ENCODE measurements around the gene PROK1. TPM values are rescaled to one million over a fixed set of nuclear protein-coding genes. Genes with fewer than 3 reads are reported as not detected.

The PROK1 gene
- total RNA-seq, 1 experiment from 2014 or later: 0.22 TPM

DNA sequence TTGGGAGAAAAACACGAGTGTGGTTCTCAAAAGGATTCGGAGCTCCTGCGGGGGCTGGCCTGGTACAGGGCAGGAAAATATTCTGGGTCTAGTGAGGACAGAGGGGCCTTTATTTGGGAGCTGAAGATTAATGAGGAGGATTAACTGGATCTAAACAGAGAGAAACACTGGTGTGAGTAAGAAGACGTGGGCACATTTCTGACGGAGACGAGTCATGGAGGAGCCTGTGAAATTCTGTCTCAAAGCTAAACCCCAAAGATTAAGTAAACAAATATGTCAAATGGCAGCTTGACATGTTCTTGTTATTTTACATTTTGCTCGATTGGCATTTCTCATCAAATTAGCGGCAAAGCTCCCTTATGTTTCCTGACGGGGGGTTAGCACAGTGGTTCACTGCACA, 12.8 kb downstream of the PROK1 start:
- peak overlapping the region; percentile 30 for H3K4me2 ChIP-seq (ENCODE audit: low read length)
- H3K9me3 ChIP-seq (ENCODE audit: control insufficient read depth in 1 of 2, insufficient read depth in 1 of 2, low read depth in 1 of 2, low read length in 2 of 2): no peaks in the 10 kb centered on the region
- TF ChIP-seq EZH2 (IDR thresholded peaks at IDR 0.05): no peak
- no peak for TF ChIP-seq YY1 (IDR thresholded peaks at IDR 0.05; ENCODE audit: extremely low read depth, insufficient replicate concordance, low read depth, low read length)
- no peak for TF ChIP-seq ZNF274 (IDR thresholded peaks at IDR 0.05; ENCODE audit: low read depth, low read length)
- TF ChIP-seq FOSL1 (IDR thresholded peaks at IDR 0.05; ENCODE audit: low read depth): peak; percentile 31; the same call in 1 of the 2 replicates
- 0 out of 2 replicates have a peak, but pooled peaks have one; percentile 18 for TF ChIP-seq EGR1 (IDR thresholded peaks at IDR 0.05; ENCODE audit: low read depth)
- no TSS peak for BruUV-seq (replicated peaks)
- H4K20me1 ChIP-seq (ENCODE audit: insufficient read depth): no peaks in the 10 kb centered on the region
- ChIA-PET POLR2A (interaction anchor here (0.8 to 1.0 kb wide), 2 partner anchors 32 to 125 kb away, joined by 3 to 4 read pairs; partner anchors contain the start of gene RBM15), RAD21 (ENCODE audit: low non-redundant PET in 1 of 2, low total read pairs in 2 of 2, uncharacterized antibody in 2 of 2, unreplicated experiment in 2 of 2) (interaction anchor here (0.7 to 1.9 kb wide), 2 partner anchors 32 kb away, joined by 4 to 6 read pairs; no protein-coding TSS in a partner anchor), CTCF (interaction anchor here (0.7 to 21.6 kb wide), 7 partner anchors 13 to 267 kb away, joined by 3 to 203 read pairs (median 5); no protein-coding TSS in a partner anchor)
- H3K9me2 ChIP-seq (ENCODE audit: insufficient read depth): no peaks in the 10 kb centered on the region
- ATAC-seq (no peak), DNase-seq (ENCODE audit: low read depth, low spot score) (peak; percentile 10)
- H3K4me1 ChIP-seq (ENCODE audit: control insufficient read depth in 1 of 2, insufficient read depth in 2 of 2, low read length in 2 of 2): peaks cover 0 to 27% of the 10 kb centered on the region in 2 experiments; a peak in 3 of 4 replicates
- H3K36me3 ChIP-seq (ENCODE audit: control insufficient read depth in 1 of 2, insufficient read depth in 2 of 2, low read length in 2 of 2): no peaks in the 10 kb centered on the region
- no peak overlapping the region for H3K4me3 ChIP-seq (replicated peaks in 1 of 2; ENCODE audit: low read depth in 1 of 2, low read length in 2 of 2)
- peak overlapping the region; percentile 24 for H2AFZ ChIP-seq (ENCODE audit: low read depth, low read length, poor library complexity, severe bottlenecking)
- H3K79me2 ChIP-seq (ENCODE audit: insufficient read depth, low read length): no peaks in the 10 kb centered on the region
- no peak overlapping the region for H3K27ac ChIP-seq (ENCODE audit: low read depth, low read length)
- H3K9ac ChIP-seq (ENCODE audit: low read length): no peak overlapping the region
- intact Hi-C loops (cut with micrococcal nuclease): loop anchor here (1.0 to 10.0 kb wide), 2 partner anchors 33 to 439 kb away; no protein-coding TSS in a partner anchor
- no peaks in the 10 kb centered on the region for H3K27me3 ChIP-seq (ENCODE audit: insufficient read depth, low read length)

- no peak overlapping the region for H2AFZ ChIP-seq (ENCODE audit: low read depth, low read length, poor library complexity, severe bottlenecking)
- ATAC-seq (no peak), DNase-seq (ENCODE audit: low read depth, low spot score) (no peak)
- H3K79me2 ChIP-seq (ENCODE audit: insufficient read depth, low read length): no peaks in the 10 kb centered on the region
- no peaks in the 10 kb centered on the region for H3K9me2 ChIP-seq (ENCODE audit: insufficient read depth)
- POLR2A ChIA-PET: interaction anchor here (0.8 to 1.0 kb wide), 2 partner anchors 31 to 126 kb away, joined by 3 to 4 read pairs; partner anchors contain the start of gene RBM15
- no TSS peak for BruUV-seq (replicated peaks)
- no peaks in the 10 kb centered on the region for H3K27me3 ChIP-seq (ENCODE audit: insufficient read depth, low read length)
- RAD21 ChIA-PET (ENCODE audit: low non-redundant PET in 1 of 2, low total read pairs in 2 of 2, uncharacterized antibody in 2 of 2, unreplicated experiment in 2 of 2): interaction anchor here in 1 of 2 experiments (1.9 kb wide), 1 partner anchor 32 kb away, joined by 6 read pairs; no protein-coding TSS in a partner anchor
- H3K4me1 ChIP-seq (ENCODE audit: control insufficient read depth in 1 of 2, insufficient read depth in 2 of 2, low read length in 2 of 2): peaks cover 0 to 27% of the 10 kb centered on the region in 2 experiments; a peak in 3 of 4 replicates
- H3K9ac ChIP-seq (ENCODE audit: low read length): no peak overlapping the region
- H3K36me3 ChIP-seq (ENCODE audit: control insufficient read depth in 1 of 2, insufficient read depth in 2 of 2, low read length in 2 of 2): no peaks in the 10 kb centered on the region
- H3K4me3 ChIP-seq (replicated peaks in 1 of 2; ENCODE audit: low read depth in 1 of 2, low read length in 2 of 2): no peak overlapping the region
- H3K4me2 ChIP-seq (ENCODE audit: low read length): peak overlapping the region; percentile 30
- TF ChIP-seq, protein P1, sequence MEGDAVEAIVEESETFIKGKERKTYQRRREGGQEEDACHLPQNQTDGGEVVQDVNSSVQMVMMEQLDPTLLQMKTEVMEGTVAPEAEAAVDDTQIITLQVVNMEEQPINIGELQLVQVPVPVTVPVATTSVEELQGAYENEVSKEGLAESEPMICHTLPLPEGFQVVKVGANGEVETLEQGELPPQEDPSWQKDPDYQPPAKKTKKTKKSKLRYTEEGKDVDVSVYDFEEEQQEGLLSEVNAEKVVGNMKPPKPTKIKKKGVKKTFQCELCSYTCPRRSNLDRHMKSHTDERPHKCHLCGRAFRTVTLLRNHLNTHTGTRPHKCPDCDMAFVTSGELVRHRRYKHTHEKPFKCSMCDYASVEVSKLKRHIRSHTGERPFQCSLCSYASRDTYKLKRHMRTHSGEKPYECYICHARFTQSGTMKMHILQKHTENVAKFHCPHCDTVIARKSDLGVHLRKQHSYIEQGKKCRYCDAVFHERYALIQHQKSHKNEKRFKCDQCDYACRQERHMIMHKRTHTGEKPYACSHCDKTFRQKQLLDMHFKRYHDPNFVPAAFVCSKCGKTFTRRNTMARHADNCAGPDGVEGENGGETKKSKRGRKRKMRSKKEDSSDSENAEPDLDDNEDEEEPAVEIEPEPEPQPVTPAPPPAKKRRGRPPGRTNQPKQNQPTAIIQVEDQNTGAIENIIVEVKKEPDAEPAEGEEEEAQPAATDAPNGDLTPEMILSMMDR (IDR thresholded peaks at IDR 0.05 in 2 of 3, conservative IDR thresholded peaks at IDR 0.05 in 1 of 3; ENCODE audit: borderline replicate concordance in 1 of 3, insufficient read depth in 1 of 3, low read depth in 2 of 3, low read length in 2 of 3): no peak
- TF ChIP-seq YY1 (IDR thresholded peaks at IDR 0.05; ENCODE audit: extremely low read depth, insufficient replicate concordance, low read depth, low read length) (no peak), RAD21 (IDR thresholded peaks at IDR 0.05; ENCODE audit: low read depth) (no peak), EZH2 (IDR thresholded peaks at IDR 0.05) (no peak), ELF1 (IDR thresholded peaks at IDR 0.05; ENCODE audit: borderline replicate concordance, low read depth) (no peak), POLR2A (IDR thresholded peaks at IDR 0.05; ENCODE audit: borderline replicate concordance, extremely low read depth, insufficient read depth, insufficient read length) (no peak)
- H3K27ac ChIP-seq (ENCODE audit: low read depth, low read length): no peak overlapping the region
- no peaks in the 10 kb centered on the region for H4K20me1 ChIP-seq (ENCODE audit: insufficient read depth)
- intact Hi-C loops (cut with micrococcal nuclease): loop anchor here (10.0 kb wide), 1 partner anchor 440 kb away; no protein-coding TSS in a partner anchor
- H3K9me3 ChIP-seq (ENCODE audit: control insufficient read depth in 1 of 2, insufficient read depth in 1 of 2, low read depth in 1 of 2, low read length in 2 of 2): no peaks in the 10 kb centered on the region
- CTCF ChIA-PET: interaction anchor here (0.7 to 21.6 kb wide), 6 partner anchors 13 to 267 kb away, joined by 3 to 203 read pairs (median 6); no protein-coding TSS in a partner anchor
Observed at GRCh38 chr1:110464340-110464739, 13.4 kb downstream of the PROK1 start.

Data from HCT116 (cell line).